ENCODE results near the gene CCDC138.

DNA sequence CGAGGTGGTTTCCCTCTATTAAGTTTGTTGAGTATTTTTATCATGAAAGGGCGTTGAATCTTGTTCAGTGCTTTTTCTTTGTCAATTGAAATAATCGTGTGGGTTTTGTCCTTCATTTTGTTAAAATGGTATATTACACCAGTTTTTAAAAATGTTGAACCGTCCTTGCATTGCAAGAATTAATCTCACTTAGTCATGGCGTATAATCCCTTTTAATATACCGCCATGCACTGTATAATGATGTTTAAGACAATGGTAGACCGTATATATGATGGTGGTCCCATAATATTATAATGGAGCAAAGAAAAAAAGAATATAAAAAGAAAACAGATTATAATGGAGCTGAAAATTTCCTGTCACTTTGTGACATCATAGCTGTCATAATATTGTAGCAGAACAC lies 50.6 kb downstream of the CCDC138 start:
- TF ChIP-seq TAF1 (IDR thresholded peaks at IDR 0.05; ENCODE audit: low read depth, low read length): no peak
- TF ChIP-seq POLR2AphosphoS5 (IDR thresholded peaks at IDR 0.05; ENCODE audit: low read depth, low read length): no peak
- no peak for TF ChIP-seq SPI1 (IDR thresholded peaks at IDR 0.05; ENCODE audit: low read depth, low read length)
- no peak for TF ChIP-seq POLR2A (IDR thresholded peaks at IDR 0.05; ENCODE audit: low read depth, low read length)
- TF ChIP-seq PAX5 (IDR thresholded peaks at IDR 0.05; ENCODE audit: insufficient read depth, low read length, severe bottlenecking): no peak
- TF ChIP-seq POU2F2 (IDR thresholded peaks at IDR 0.05; ENCODE audit: low read depth, low read length): no peak

Measured in GM12891 (cell line).